Measurements from ENCODE around the gene MPL.

Gene MPL

GRCh38 chr1:43352351-43352705 is 14.7 kb downstream of the MPL start:
- H3K4me3 ChIP-seq (ENCODE audit: low read depth, low read length) = no peak overlapping the region
- no peak for TF ChIP-seq CTCF (IDR thresholded peaks at IDR 0.05; ENCODE audit: borderline replicate concordance, insufficient read depth, low read depth, low read length)

- no peak for TF ChIP-seq CTCF (IDR thresholded peaks at IDR 0.05; ENCODE audit: borderline replicate concordance, insufficient read depth, low read depth, low read length)
- H3K4me3 ChIP-seq (ENCODE audit: low read depth, low read length) = no peak overlapping the region
Observed at GRCh38 chr1:43352881-43353280, 15.3 kb downstream of the MPL start.

GRCh38 chr1:43354471-43354870 is 16.9 kb downstream of the MPL start:
- no peak overlapping the region for H3K4me3 ChIP-seq (ENCODE audit: low read depth, low read length)
- TF ChIP-seq CTCF (IDR thresholded peaks at IDR 0.05; ENCODE audit: borderline replicate concordance, insufficient read depth, low read depth, low read length) = no peak

GRCh38 chr1:43354936-43355335 is 17.3 kb downstream of the MPL start:
- H3K4me3 ChIP-seq (ENCODE audit: low read depth, low read length) = no peak overlapping the region
- TF ChIP-seq CTCF (IDR thresholded peaks at IDR 0.05; ENCODE audit: borderline replicate concordance, insufficient read depth, low read depth, low read length) = no peak

GRCh38 chr1:43357251-43357650 is 19.6 kb downstream of the MPL start:
- no peak for TF ChIP-seq CTCF (IDR thresholded peaks at IDR 0.05; ENCODE audit: borderline replicate concordance, insufficient read depth, low read depth, low read length)
- no peak overlapping the region for H3K4me3 ChIP-seq (ENCODE audit: low read depth, low read length)

- peak overlapping the region; percentile 67 for H3K4me3 ChIP-seq (ENCODE audit: low read depth, low read length)
- TF ChIP-seq CTCF (IDR thresholded peaks at IDR 0.05; ENCODE audit: borderline replicate concordance, insufficient read depth, low read depth, low read length) = peak; percentile 61
Observed at GRCh38 chr1:43358121-43358745, 20.6 kb downstream of the MPL start.

Data from GM12875 (cell line).